HCT116 (cell line): ENCODE results near the gene EPHA2. TPM values are rescaled to one million over a fixed set of nuclear protein-coding genes. Genes with fewer than 3 reads are reported as not detected.

ENCODE experiments used
- ATAC-seq: fragments of 200-7000 bp; cut with Tn5 transposase; 2 replicates; pipeline ENCODE4 v1.9.1; 2020; ENCODE audit warnings: mild to moderate bottlenecking, moderate library complexity
- BruUV-seq: library from RNA; stranded (reverse); fragments of 400-500 nt; replicated peaks from 2 replicates; lab custom pipeline; 2021; lab: Mats Ljungman, UMichigan
- CTCF ChIA-PET: fragments of 300-600 bp; sonication (Branson Sonifier 250); formaldehyde crosslinking; loops from one replicate; lab custom pipeline; 2021; ENCODE audit warnings: antibody characterized with exemption; lab: Charles Lee
- POLR2A ChIA-PET: fragments of 300-600, 350-600 bp; sonication (Branson Sonifier 250); formaldehyde crosslinking; loops from one replicate; lab custom pipeline; 2021; ENCODE audit warnings: antibody characterized with exemption; lab: Charles Lee
- RAD21 ChIA-PET, 2 experiments: fragments of 300-600 bp; sonication (Branson Sonifier 250); formaldehyde crosslinking; loops; one replicate each; lab custom pipeline; 2023; ENCODE audit warnings: low total read pairs in 2 of 2; ENCODE audit not compliant: uncharacterized antibody in 2 of 2, unreplicated experiment in 2 of 2, low non-redundant PET in 1 of 2; lab: Charles Lee
- DNase-seq: peaks from one replicate; pipeline ENCODE4 v3.0.0-alpha.2; 2010; ENCODE audit warnings: low read depth, low spot score
- H2AFZ ChIP-seq: fragments of 200-600 bp; shearing (Covaris generic), sonication (generic); 2 replicates; pipeline ENCODE4 v1.6.1; 2017; ENCODE audit warnings: low read depth, mixed run types, mixed read lengths, antibody characterized with exemption, low read length; ENCODE audit not compliant: poor library complexity, severe bottlenecking
- H3K27ac ChIP-seq: 2 replicates; pipeline ENCODE4 v1.5.1; 2012; ENCODE audit warnings: low read depth, low read length
- H3K27me3 ChIP-seq: fragments of 200-600 bp; sonication (generic); 2 replicates; pipeline ENCODE4 v1.6.1; 2016; ENCODE audit warnings: mixed run types, low read length, mixed read lengths; ENCODE audit not compliant: insufficient read depth
- H3K36me3 ChIP-seq, 2 experiments: fragments of 200-500 bp in 1 of 2; fragments of 200-600 bp in 1 of 2; sonication (Bioruptor generic) in 1 of 2; sonication (generic) in 1 of 2; 2 replicates each; pipeline versions ENCODE4 v1.5.1 to v1.6.1; 2014 to 2016; ENCODE audit warnings: low read length in 2 of 2, inconsistent platforms in 1 of 2, mixed read lengths in 1 of 2, mixed run types in 1 of 2; ENCODE audit not compliant: insufficient read depth in 2 of 2, control insufficient read depth in 1 of 2
- H3K4me1 ChIP-seq, 2 experiments: fragments of 200-600 bp in 1 of 2; sonication (generic) in 1 of 2; 2 replicates each; pipeline versions ENCODE4 v1.5.1 to v1.6.1; 2012 to 2017; ENCODE audit warnings: low read length in 2 of 2, inconsistent platforms in 1 of 2, mild to moderate bottlenecking in 1 of 2, mixed read lengths in 1 of 2, mixed run types in 1 of 2, moderate library complexity in 1 of 2; ENCODE audit not compliant: insufficient read depth in 2 of 2, control insufficient read depth in 1 of 2
- H3K4me2 ChIP-seq: fragments of 200-600 bp; sonication (generic); 2 replicates; pipeline ENCODE4 v1.6.1; 2017; ENCODE audit warnings: mixed run types, low read length, mixed read lengths
- H3K4me3 ChIP-seq, 2 experiments: fragments of 200-600 bp in 1 of 2; sonication (generic) in 1 of 2; replicated peaks in 1 of 2; 2 replicates each; pipeline ENCODE4 v1.5.1; 2011 to 2016; ENCODE audit warnings: low read length in 2 of 2, control low read depth in 1 of 2, low read depth in 1 of 2, mild to moderate bottlenecking in 1 of 2, mixed read lengths in 1 of 2, mixed run types in 1 of 2
- H3K79me2 ChIP-seq: fragments of 200-600 bp; sonication (generic); 2 replicates; pipeline ENCODE4 v1.6.1; 2017; ENCODE audit warnings: mild to moderate bottlenecking, mixed run types, low read length, moderate library complexity, mixed read lengths; ENCODE audit not compliant: insufficient read depth
- H3K9ac ChIP-seq: fragments of 200-600 bp; sonication (generic); 2 replicates; pipeline ENCODE4 v1.6.1; 2016; ENCODE audit warnings: low read length, mixed read lengths
- H3K9me2 ChIP-seq: fragments of 200-600 bp; sonication (generic), shearing (Covaris generic); 2 replicates; pipeline ENCODE4 v1.6.1; 2017; ENCODE audit warnings: mixed run types, mild to moderate bottlenecking, moderate library complexity; ENCODE audit not compliant: insufficient read depth
- H3K9me3 ChIP-seq, 2 experiments: fragments of 200-500 bp in 1 of 2; fragments of 200-600 bp in 1 of 2; sonication (Bioruptor generic) in 1 of 2; sonication (generic) in 1 of 2; 2 replicates each; pipeline ENCODE4 v1.6.1; 2014 to 2017; ENCODE audit warnings: low read length in 2 of 2, mixed read lengths in 2 of 2, inconsistent platforms in 1 of 2, low read depth in 1 of 2, mild to moderate bottlenecking in 1 of 2, mixed run types in 1 of 2, moderate library complexity in 1 of 2; ENCODE audit not compliant: control insufficient read depth in 1 of 2, insufficient read depth in 1 of 2
- H4K20me1 ChIP-seq: fragments of 200-600 bp; sonication (generic), shearing (Covaris generic); 2 replicates; pipeline ENCODE4 v1.6.1; 2017; ENCODE audit warnings: mixed run types, mild to moderate bottlenecking, moderate library complexity; ENCODE audit not compliant: insufficient read depth
- CEBPB ChIP-seq: IDR thresholded peaks from 2 replicates; pipeline ENCODE4 v1.6.1; 2012; ENCODE audit warnings: low read depth
- EGR1 ChIP-seq: IDR thresholded peaks from 2 replicates; pipeline ENCODE4 v1.6.1; 2012; ENCODE audit warnings: low read depth
- ELF1 ChIP-seq: IDR thresholded peaks from 2 replicates; pipeline ENCODE4 v1.6.1; 2012; ENCODE audit warnings: low read depth, borderline replicate concordance
- EZH2 ChIP-seq: fragments of 200-600 bp; sonication (generic); IDR thresholded peaks from 2 replicates; pipeline ENCODE4 v1.6.1; 2017; ENCODE audit warnings: antibody characterized with exemption, mixed run types
- JUND ChIP-seq: IDR thresholded peaks from 2 replicates; pipeline ENCODE4 v1.6.1; 2012
- POLR2A ChIP-seq: IDR thresholded peaks from 2 replicates; pipeline ENCODE4 v1.7.0; 2011; ENCODE audit warnings: borderline replicate concordance; ENCODE audit not compliant: insufficient read depth, insufficient read length; ENCODE audit errors: extremely low read depth
- SP1 ChIP-seq: IDR thresholded peaks from 2 replicates; pipeline ENCODE4 v1.6.1; 2012; ENCODE audit warnings: low read depth
- ZFX ChIP-seq: fragments of 450-650 bp; IDR thresholded peaks from 2 replicates; pipeline ENCODE4 v1.6.1; 2017
- ZNF274 ChIP-seq: fragments of 200-500 bp; sonication (Bioruptor generic); IDR thresholded peaks from 2 replicates; pipeline ENCODE4 v1.6.1; 2014; ENCODE audit warnings: mild to moderate bottlenecking, low read depth, low read length, inconsistent platforms
- intact Hi-C: fragments of 100-400 bp; cut with micrococcal nuclease; formaldehyde crosslinking; loops from 2 replicates; pipeline ENCODE4 v1.10.0; 2022
- total RNA-seq: library from RNA; stranded (reverse); gene quantifications from one replicate; pipeline ENCODE4 v1.2.1, GENCODE V29; 2021; ENCODE audit not compliant: unreplicated experiment
- TF ChIP-seq, protein P1 (sequence below): IDR thresholded peaks from 2 replicates; pipeline ENCODE4 v1.6.1; 2012; ENCODE audit warnings: low read depth
- TF ChIP-seq, protein P2 (sequence below), 3 experiments: fragments of 200-600 bp in 1 of 3; sonication (generic) in 1 of 3; IDR thresholded peaks in 2 of 3; conservative IDR thresholded peaks in 1 of 3; 2 replicates each; pipeline ENCODE4 v1.5.1; 2012 to 2017; ENCODE audit warnings: low read depth in 2 of 3, low read length in 2 of 3, antibody characterized with exemption in 1 of 3, borderline replicate concordance in 1 of 3, control low read depth in 1 of 3, mild to moderate bottlenecking in 1 of 3, mixed read lengths in 1 of 3, mixed run types in 1 of 3, moderate library complexity in 1 of 3; ENCODE audit not compliant: insufficient read depth in 1 of 3
- TF ChIP-seq, protein P3 (sequence below): IDR thresholded peaks from 2 replicates; pipeline ENCODE4 v1.6.1; 2012

Gene EPHA2
- total RNA-seq, 1 experiment from 2014 or later, result 164 TPM

DNA sequence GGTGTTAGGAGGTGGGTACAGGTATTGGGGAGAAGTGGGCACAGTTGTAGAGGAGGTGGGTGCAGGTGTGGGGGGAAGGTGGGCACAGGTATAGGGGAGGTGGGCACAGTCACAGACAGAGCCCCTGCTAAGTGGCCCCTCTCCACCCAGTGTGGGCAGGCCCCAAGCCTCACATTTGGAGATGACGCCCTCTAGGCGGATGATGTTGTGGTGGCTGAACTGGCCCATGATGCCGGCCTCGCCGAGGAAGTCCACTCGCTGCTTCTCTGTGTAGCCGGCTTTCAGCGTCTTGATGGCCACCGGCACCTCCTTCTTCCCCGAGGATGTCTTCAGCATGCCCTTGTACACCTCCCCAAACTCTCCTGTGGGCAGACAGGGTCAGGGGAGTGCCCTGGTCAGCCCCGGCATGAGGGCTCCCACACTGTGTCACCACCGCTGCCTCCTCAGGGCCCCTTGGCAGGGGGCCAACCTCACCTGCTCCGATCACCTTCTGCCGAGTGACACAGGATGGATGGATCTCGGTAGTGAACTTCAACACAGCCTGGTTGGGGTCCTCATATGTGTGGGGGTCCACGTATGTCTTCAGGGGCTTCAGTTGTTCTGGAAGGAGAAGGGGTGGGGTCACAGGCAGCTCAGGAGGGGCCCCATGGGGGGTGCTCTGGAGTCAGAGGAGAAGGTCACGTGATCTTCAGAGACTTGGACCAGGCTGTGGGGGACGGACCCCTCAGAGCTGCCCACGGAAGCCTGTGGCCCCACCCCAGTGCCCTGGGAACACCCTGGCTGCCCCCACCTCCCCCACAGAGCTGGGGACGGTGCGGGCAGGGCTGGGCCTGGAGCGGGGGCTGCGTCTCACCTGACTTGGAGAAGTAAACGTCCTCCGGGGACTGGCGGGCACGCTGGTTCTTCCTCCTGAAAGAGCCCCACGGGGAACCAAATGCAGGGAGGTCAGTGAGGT, 22.6 kb downstream of the EPHA2 start:
- RAD21 ChIA-PET, result no interaction called here
- intact Hi-C loops, result no loop called here
- CTCF ChIA-PET, result no interaction called here
- H3K36me3 ChIP-seq, result peaks cover 78 to 87% of the 10 kb centered on the region in 2 experiments
- no peak for TF ChIP-seq ZFX
- TF ChIP-seq SP1, result no peak
- no peak for TF ChIP-seq ZNF274
- TF ChIP-seq EZH2, result no peak
- no peak for TF ChIP-seq CEBPB
- no peak for TF ChIP-seq JUND
- TF ChIP-seq, all 23 proteins: peak for 0
- Histone ChIP-seq H3K9me2 (no peaks in the 10 kb centered on the region), H3K27ac (no peak overlapping the region), H4K20me1 (peaks cover 12% of the 10 kb centered on the region; the same call in 1 of the 2 replicates), H2AFZ (no peak overlapping the region), H3K4me3 (no peak overlapping the region), H3K79me2 (peaks cover 88% of the 10 kb centered on the region), H3K27me3 (no peaks in the 10 kb centered on the region), H3K4me2 (no peak overlapping the region), H3K9ac (no peak overlapping the region), H3K4me1 (no peaks in the 10 kb centered on the region), H3K9me3 (no peaks in the 10 kb centered on the region)
- ATAC-seq, result no peak
- no TSS peak for BruUV-seq
- no peak for DNase-seq
- POLR2A ChIA-PET, result no interaction called here

DNA sequence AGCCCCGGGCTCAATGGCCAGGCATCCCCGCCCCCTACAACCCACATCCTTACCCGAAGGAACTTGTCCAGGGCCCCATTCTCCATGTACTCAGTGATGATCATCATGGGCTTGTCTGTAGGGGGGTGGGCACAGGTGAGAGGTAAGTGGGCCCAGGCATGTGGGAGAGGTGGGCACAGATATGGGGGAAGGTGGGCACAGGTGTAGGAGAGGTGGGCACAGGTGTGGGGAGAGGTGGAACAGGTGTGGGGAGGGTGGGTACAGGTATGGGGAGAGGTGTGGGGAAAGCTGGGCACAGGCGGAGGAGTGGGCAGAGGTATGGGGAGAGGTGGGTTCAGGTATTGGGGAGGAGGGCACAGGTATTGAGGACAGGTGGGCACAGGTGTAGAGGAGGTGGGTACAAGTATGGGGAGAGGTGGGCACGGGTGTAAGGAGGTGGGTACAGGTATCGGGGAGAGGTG, 23.5 kb downstream of the EPHA2 start:
- Histone ChIP-seq H3K4me2 (no peak overlapping the region), H3K79me2 (peaks cover 84% of the 10 kb centered on the region), H3K9ac (no peak overlapping the region), H3K4me3 (no peak overlapping the region), H3K9me3 (no peaks in the 10 kb centered on the region), H4K20me1 (peaks cover 10% of the 10 kb centered on the region; the same call in 1 of the 2 replicates), H3K4me1 (no peaks in the 10 kb centered on the region), H3K27ac (no peak overlapping the region), H3K9me2 (no peaks in the 10 kb centered on the region), H3K36me3 (peaks cover 78 to 87% of the 10 kb centered on the region in 2 experiments), H2AFZ (no peak overlapping the region), H3K27me3 (no peaks in the 10 kb centered on the region)
- no peak for TF ChIP-seq SP1
- TF ChIP-seq EZH2, result no peak
- TF ChIP-seq, protein P1, sequence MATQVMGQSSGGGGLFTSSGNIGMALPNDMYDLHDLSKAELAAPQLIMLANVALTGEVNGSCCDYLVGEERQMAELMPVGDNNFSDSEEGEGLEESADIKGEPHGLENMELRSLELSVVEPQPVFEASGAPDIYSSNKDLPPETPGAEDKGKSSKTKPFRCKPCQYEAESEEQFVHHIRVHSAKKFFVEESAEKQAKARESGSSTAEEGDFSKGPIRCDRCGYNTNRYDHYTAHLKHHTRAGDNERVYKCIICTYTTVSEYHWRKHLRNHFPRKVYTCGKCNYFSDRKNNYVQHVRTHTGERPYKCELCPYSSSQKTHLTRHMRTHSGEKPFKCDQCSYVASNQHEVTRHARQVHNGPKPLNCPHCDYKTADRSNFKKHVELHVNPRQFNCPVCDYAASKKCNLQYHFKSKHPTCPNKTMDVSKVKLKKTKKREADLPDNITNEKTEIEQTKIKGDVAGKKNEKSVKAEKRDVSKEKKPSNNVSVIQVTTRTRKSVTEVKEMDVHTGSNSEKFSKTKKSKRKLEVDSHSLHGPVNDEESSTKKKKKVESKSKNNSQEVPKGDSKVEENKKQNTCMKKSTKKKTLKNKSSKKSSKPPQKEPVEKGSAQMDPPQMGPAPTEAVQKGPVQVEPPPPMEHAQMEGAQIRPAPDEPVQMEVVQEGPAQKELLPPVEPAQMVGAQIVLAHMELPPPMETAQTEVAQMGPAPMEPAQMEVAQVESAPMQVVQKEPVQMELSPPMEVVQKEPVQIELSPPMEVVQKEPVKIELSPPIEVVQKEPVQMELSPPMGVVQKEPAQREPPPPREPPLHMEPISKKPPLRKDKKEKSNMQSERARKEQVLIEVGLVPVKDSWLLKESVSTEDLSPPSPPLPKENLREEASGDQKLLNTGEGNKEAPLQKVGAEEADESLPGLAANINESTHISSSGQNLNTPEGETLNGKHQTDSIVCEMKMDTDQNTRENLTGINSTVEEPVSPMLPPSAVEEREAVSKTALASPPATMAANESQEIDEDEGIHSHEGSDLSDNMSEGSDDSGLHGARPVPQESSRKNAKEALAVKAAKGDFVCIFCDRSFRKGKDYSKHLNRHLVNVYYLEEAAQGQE, result no peak
- no peak for TF ChIP-seq EGR1
- TF ChIP-seq ZNF274, result no peak
- TF ChIP-seq, protein P2, sequence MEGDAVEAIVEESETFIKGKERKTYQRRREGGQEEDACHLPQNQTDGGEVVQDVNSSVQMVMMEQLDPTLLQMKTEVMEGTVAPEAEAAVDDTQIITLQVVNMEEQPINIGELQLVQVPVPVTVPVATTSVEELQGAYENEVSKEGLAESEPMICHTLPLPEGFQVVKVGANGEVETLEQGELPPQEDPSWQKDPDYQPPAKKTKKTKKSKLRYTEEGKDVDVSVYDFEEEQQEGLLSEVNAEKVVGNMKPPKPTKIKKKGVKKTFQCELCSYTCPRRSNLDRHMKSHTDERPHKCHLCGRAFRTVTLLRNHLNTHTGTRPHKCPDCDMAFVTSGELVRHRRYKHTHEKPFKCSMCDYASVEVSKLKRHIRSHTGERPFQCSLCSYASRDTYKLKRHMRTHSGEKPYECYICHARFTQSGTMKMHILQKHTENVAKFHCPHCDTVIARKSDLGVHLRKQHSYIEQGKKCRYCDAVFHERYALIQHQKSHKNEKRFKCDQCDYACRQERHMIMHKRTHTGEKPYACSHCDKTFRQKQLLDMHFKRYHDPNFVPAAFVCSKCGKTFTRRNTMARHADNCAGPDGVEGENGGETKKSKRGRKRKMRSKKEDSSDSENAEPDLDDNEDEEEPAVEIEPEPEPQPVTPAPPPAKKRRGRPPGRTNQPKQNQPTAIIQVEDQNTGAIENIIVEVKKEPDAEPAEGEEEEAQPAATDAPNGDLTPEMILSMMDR (IDR thresholded peaks at IDR 0.05 in 2 of 3, conservative IDR thresholded peaks at IDR 0.05 in 1 of 3; ENCODE audit: borderline replicate concordance in 1 of 3, insufficient read depth in 1 of 3, low read depth in 2 of 3, low read length in 2 of 3), result no peak
- no peak for TF ChIP-seq POLR2A
- TF ChIP-seq, protein P3, sequence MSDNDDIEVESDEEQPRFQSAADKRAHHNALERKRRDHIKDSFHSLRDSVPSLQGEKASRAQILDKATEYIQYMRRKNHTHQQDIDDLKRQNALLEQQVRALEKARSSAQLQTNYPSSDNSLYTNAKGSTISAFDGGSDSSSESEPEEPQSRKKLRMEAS, result no peak
- TF ChIP-seq ELF1, result no peak
- no TSS peak for BruUV-seq
- CTCF ChIA-PET, result no interaction called here
- POLR2A ChIA-PET, result no interaction called here
- RAD21 ChIA-PET, result no interaction called here
- ATAC-seq (no peak), DNase-seq (no peak)
- intact Hi-C loops, result no loop called here
